Endometrial microvascular endothelial cells (primary cell): ENCODE data around the gene MACROD2. TPM values are rescaled to one million over a fixed set of nuclear protein-coding genes. Genes with fewer than 3 reads are reported as not detected.

ENCODE experiments used
- in situ Hi-C: cut with HindIII; loops from 2 replicates; pipeline ENCODE4 v1.10.0; 2017; ENCODE audit warnings: low sequenced_read_pairs, low pct_unique_long_range_greater_than_20kb; ENCODE audit errors: inconsistent ontology term
- total RNA-seq: library from RNA; depleted of rRNA; stranded (reverse); fragments of >200 nt; gene quantifications from one replicate; pipeline ENCODE4 v1.2.3, GENCODE V29; 2015; ENCODE audit errors: inconsistent ontology term

The MACROD2 gene
- total RNA-seq, 1 donor from 2014 or later = not detected

GRCh38 chr20:14478126-14478525 is 482.8 kb downstream of the MACROD2 start:
- in situ Hi-C loops = no loop called here

DNA sequence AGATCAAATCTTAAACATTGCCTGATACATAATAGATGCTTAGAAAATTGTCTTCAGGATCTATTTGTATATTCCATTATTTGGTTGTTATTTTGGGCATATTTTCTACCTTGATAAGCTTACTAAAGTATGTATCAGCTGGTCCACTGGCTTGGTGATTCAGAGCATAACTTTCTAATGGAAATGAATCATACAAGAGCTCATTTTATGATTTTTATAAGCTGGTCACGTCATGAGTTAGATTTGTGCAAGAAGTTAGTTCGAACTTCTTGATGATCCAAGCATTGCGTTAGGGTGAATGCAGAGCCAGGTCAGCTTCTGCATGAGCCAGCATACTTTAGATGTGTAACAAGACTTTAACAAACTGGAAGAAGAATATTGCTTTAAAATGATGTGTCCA is 486.5 kb downstream of the MACROD2 start:
- in situ Hi-C loops = no loop called here

DNA sequence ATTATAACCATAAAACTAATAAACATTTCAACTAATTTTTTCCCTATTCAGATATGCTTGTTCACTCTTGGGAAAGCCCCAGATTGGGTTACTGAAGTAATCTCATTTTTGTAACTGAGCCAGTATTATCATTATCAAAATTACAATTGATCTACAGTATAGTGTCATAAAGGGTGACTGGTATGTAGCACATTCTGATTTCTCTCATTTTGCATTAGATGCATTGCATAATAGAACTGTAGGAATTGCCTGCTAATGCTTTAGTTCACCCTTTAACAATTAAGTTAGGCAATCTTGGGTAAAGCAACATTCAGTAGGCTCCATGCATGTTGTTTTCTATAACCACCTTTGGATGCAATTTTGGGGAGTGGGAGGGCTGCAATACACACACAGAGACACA is 492.9 kb downstream of the MACROD2 start:
- in situ Hi-C loops = no loop called here

- in situ Hi-C loops = no loop called here
Measured at GRCh38 chr20:14488756-14489479, 493.6 kb downstream of the MACROD2 start.

GRCh38 chr20:14489544-14489943 is 494.2 kb downstream of the MACROD2 start:
- in situ Hi-C loops = no loop called here

DNA sequence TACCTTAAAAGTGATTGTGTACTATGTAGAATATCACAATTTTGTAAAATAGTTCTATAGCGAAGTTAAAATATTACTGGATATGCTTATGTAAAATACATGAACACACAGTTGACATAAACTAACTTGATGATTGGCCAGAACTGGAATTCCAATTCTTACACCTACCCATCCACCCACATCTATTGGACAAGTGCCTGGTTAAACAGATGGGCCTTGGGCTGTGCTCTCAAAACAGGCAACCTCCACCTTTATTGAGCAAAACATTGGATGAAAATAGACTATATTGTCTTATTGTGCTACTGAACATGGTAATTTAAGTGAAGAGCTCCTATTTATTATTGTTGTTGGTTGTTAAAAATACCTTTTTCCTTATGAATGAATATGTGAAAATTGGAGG is 496.1 kb downstream of the MACROD2 start:
- in situ Hi-C loops = no loop called here

DNA sequence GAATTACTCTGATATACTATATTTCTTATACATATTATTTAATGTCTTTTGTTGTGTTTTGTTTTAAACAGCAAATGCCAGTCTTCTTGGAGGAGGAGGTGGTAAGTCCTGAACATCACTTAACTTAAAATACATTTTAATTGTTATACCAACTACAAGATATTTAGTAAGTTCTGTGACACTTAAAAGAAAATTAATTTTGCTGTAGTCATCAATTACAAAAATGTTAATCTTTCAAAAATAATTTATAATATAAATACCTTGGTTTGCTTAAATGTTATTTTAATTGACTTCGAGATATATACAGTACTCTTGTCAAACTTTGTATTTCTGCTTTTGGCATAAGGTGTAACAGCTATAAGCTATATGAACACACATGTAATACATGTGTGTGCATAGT is 498.1 kb downstream of the MACROD2 start:
- in situ Hi-C loops = no loop called here

DNA sequence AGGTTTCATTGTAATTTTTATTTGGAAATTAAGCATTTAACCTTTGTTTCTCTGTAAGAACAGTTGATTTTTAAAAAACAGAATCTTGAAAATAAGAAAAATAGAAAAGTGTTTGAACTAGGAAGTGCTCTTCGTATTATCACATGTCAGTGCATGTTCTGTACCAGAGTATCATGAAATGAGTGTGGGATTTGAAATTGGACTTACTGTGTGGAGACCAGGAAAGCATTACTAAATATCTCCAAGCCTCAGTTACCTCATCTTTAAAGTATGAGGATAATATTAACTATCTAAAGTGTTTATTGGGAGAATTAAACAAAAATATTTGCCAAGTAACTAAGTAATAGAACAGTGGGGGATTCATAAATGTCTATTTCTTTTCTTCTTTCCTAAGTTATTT is 499.0 kb downstream of the MACROD2 start:
- in situ Hi-C loops = no loop called here

DNA sequence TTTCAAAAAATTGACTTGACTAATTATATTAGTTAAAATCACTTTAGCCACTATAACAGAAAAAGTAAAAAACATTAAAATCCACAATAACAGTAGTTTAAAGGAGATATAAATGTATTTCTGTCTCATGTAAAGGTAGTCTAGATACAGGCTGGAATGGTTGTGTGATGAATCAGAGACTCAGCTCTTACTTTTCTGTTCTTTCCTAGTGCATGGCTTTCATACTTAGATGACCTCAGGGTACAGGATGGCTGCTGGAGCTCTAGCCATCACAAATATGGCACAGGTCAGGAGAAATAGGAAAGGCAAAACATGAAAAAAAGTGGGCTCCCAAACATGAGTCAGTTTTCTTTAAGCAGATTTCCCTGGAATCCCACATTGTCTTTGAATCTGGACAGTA is 499.8 kb downstream of the MACROD2 start:
- in situ Hi-C loops = no loop called here

DNA sequence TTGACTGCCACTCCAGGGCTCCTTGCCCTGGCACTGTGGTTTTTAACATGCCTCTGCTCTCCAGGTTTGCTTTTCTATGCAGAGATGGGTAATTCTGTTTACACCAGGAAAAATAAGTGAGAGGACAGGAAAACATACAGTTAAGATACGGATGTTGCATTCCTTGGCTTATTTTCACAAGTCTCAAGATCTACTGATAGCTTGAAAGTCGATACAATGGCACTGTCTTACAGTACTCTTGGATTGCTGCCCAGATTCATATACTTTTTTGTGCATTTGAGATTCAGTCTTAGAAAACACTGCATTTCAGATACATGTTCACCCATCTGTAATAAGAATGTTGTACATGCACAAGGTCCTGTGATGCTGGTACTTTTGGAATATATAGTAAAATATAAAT is 501.7 kb downstream of the MACROD2 start:
- in situ Hi-C loops = no loop called here

GRCh38 chr20:14498772-14499171 is 503.5 kb downstream of the MACROD2 start:
- in situ Hi-C loops = no loop called here

DNA sequence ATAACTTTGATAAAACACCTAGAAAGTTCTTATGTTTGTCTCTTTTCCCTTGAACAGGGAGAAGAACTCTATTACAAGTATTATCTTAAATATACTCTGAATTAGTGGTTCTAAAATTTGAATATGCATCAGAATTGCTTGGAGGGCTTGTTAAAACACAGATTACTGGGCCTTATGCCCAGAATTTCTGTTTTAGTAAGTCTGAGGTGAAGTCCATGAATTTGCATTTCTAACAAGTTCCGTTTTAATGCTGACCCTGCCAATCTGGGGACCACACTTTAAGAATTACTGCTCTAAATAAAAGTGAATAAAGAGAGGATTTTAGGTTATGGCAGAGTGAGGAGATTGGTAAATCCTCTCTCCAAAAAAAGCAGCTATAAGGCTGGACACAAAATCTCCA is 510.2 kb downstream of the MACROD2 start:
- in situ Hi-C loops = no loop called here

- in situ Hi-C loops = no loop called here
Measured at GRCh38 chr20:14507711-14508110, 512.4 kb downstream of the MACROD2 start.

DNA sequence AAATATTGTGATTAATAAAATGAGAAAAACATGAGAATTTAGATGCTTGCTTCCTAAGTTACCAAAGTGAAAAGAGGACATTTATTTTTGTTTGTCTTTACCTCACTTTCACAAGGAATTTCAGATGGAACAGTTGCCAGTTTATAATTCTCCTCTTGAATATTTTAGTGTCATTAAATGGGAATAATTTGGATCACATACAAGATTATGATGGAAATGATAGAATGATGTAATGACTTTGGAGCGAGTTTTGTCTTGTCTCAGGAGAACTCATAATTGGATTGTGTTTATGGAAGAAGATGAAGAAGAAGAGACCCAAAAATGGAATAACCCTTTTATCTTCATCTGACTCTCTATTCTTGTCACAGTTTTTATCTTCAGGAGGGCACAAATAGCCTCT is 515.0 kb downstream of the MACROD2 start:
- in situ Hi-C loops = no loop called here

GRCh38 chr20:14512839-14513238 is 517.5 kb downstream of the MACROD2 start:
- in situ Hi-C loops = no loop called here

DNA sequence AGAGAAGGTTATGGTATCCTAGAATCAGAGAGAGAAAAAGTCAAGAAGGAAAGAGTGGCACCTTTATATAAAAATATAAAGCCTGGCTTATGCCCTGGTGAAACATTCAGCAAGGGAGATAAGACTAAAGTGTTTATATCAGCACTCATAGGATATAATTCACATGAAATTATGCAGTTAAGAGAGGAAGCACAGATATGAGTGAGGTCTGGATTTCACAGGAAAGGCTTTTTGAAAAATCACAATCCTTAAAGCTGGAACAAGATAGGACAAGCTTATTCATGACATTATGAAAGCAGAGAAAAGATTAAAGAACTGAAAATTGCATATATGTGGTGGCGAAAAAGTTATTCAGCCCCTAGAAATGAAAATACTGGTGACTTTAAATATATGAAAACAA is 523.3 kb downstream of the MACROD2 start:
- in situ Hi-C loops = no loop called here

- in situ Hi-C loops = no loop called here
Measured at GRCh38 chr20:14521016-14521415, 525.7 kb downstream of the MACROD2 start.

- in situ Hi-C loops = no loop called here
Measured at GRCh38 chr20:14521436-14521835, 526.1 kb downstream of the MACROD2 start.

DNA sequence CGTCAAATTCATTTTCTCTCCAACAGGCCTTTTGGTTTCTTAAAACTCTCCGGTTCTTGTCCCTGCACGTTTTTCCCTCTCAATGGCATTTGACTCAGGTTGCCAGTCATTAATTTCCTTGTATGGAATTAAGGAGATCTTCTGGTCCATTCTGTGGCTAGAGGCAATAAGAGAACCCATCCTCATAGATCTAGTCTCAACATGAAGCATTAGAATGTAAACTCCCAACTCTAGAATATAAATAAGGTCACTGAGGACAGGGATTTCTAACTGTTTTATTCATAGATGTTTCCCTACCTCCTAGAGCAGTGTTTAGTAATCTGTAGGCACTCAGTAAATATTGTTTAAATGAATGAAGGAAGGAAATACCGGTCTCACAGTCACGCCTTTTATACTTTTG is 527.3 kb downstream of the MACROD2 start:
- in situ Hi-C loops = no loop called here

DNA sequence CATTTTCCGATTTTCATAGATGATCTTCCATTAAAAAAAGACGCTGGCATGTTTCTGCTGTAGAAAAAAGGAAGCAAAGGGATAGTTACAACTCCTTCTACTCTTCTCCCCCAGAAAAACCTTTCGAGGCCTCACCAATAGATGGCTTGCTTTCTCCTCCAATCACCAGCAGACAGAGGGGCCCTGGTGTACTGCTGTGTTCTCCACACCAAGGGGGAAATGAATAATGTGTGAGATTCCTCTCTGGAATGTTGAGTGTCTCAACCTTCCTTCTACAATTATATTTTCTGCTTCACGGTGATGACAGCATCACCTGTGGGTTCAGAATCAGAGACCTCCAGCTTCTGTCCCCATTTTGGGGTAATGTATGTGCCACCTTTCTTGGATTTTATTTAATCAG is 527.8 kb downstream of the MACROD2 start:
- in situ Hi-C loops = no loop called here

GRCh38 chr20:14525426-14525825 is 530.1 kb downstream of the MACROD2 start:
- in situ Hi-C loops = no loop called here
